MM.1S (cell line): ENCODE measurements around the gene NSD2.

Experiments
- DNase-seq: peaks from one replicate; pipeline ENCODE4 v3.0.0-alpha.2; 2015
- H2AFZ ChIP-seq: fragments of 300-600 bp; sonication (generic); 2 replicates; pipeline ENCODE4 v1.6.0; 2016; ENCODE audit warnings: antibody characterized with exemption, low read length
- H3F3A ChIP-seq: fragments of 300-600 bp; sonication (generic); 2 replicates; pipeline ENCODE4 v1.6.1; 2016; ENCODE audit warnings: mild to moderate bottlenecking, antibody characterized with exemption, low read length, moderate library complexity, mixed read lengths; ENCODE audit not compliant: insufficient read depth
- H3K27ac ChIP-seq: fragments of 300-600 bp; sonication (generic); 2 replicates; pipeline ENCODE4 v1.5.1; 2016; ENCODE audit warnings: mild to moderate bottlenecking, low read length
- H3K27me3 ChIP-seq: fragments of 300-600 bp; sonication (generic); replicated peaks from 2 replicates; pipeline ENCODE4 v1.6.0; 2016; ENCODE audit warnings: low read length; ENCODE audit not compliant: insufficient read depth
- H3K36me3 ChIP-seq: fragments of 300-600 bp; sonication (generic); replicated peaks from 2 replicates; pipeline ENCODE4 v1.6.1; 2016; ENCODE audit warnings: mild to moderate bottlenecking, low read length, mixed read lengths; ENCODE audit not compliant: insufficient read depth
- H3K4me1 ChIP-seq: fragments of 300-600 bp; sonication (generic); 2 replicates; pipeline ENCODE4 v1.6.1; 2016; ENCODE audit warnings: low read length, mixed read lengths
- H3K4me2 ChIP-seq: fragments of 300-600 bp; sonication (generic); 2 replicates; pipeline ENCODE4 v1.6.0; 2016; ENCODE audit warnings: low read depth, low read length
- H3K4me3 ChIP-seq: fragments of 300-600 bp; sonication (generic); 2 replicates; pipeline ENCODE4 v1.5.1; 2016; ENCODE audit warnings: low read length, mixed read lengths
- H3K79me2 ChIP-seq: fragments of 300-600 bp; sonication (generic); 2 replicates; pipeline ENCODE4 v1.6.1; 2016; ENCODE audit warnings: mixed run types, low read length, mixed read lengths
- H3K9ac ChIP-seq: fragments of 300-600 bp; sonication (generic); 2 replicates; pipeline ENCODE4 v1.6.1; 2016; ENCODE audit warnings: low read length, mixed read lengths
- H3K9me2 ChIP-seq: fragments of 300-600 bp; sonication (generic); replicated peaks from 2 replicates; pipeline ENCODE4 v1.6.1; 2016; ENCODE audit warnings: mild to moderate bottlenecking, low read length, mixed read lengths; ENCODE audit not compliant: insufficient read depth
- H3K9me3 ChIP-seq: fragments of 300-600 bp; sonication (generic); replicated peaks from 2 replicates; pipeline ENCODE4 v1.6.1; 2016; ENCODE audit warnings: mild to moderate bottlenecking, low read length, mixed read lengths; ENCODE audit not compliant: insufficient read depth
- H4K20me1 ChIP-seq: fragments of 300-600 bp; sonication (generic); 2 replicates; pipeline ENCODE4 v1.6.1; 2016; ENCODE audit warnings: mild to moderate bottlenecking, low read length, moderate library complexity, mixed read lengths; ENCODE audit not compliant: insufficient read depth
- EZH2 ChIP-seq: fragments of 300-600 bp; sonication (generic); optimal IDR thresholded peaks from 2 replicates; pipeline ENCODE3; 2017; ENCODE audit warnings: low read depth, mild to moderate bottlenecking, antibody characterized with exemption, low read length, mixed read lengths
- EZH2phosphoT487 ChIP-seq: fragments of 300-600 bp; sonication (generic); IDR thresholded peaks from 2 replicates; pipeline ENCODE4 v1.6.1; 2018; ENCODE audit warnings: antibody characterized with exemption, low read length
- TF ChIP-seq, protein P1 (sequence below): fragments of 300-600 bp; sonication (generic); IDR thresholded peaks from 2 replicates; pipeline ENCODE4 v1.5.1; 2016; ENCODE audit warnings: antibody characterized with exemption, low read length, mixed read lengths

NSD2 gene

DNA sequence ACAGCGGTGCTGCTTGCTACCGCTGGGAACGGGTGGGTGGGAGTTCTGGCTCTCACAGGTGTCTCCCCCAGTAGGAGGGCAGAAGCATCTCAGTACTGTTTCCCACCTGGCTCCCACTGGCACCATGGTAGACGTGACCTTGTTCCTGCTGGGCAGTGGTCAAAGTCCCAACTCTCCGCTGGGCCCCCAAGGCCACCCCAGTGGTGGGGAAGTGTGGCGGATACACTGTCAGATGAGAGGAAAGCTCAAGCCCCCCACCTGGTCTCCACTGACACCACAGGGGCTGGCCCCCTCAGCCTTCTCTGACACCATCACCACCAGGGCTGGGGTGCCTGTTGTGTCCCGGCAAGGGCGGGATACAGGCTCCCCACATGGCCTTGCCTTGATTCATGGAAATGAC, 39.9 kb upstream of the NSD2 start:
- Histone ChIP-seq H3K9ac (no peak overlapping the region), H3K4me1 (no peaks in the 10 kb centered on the region), H3K4me3 (no peak overlapping the region), H3K79me2 (no peaks in the 10 kb centered on the region), H3K9me2 (no peaks in the 10 kb centered on the region), H3K27me3 (no peaks in the 10 kb centered on the region), H3K4me2 (no peak overlapping the region), H4K20me1 (no peaks in the 10 kb centered on the region), H3F3A (no peaks in the 10 kb centered on the region), H3K27ac (no peak overlapping the region), H3K36me3 (no peaks in the 10 kb centered on the region; the same call in 1 of the 2 replicates), H2AFZ (no peak overlapping the region), H3K9me3 (no peaks in the 10 kb centered on the region)
- no peak for DNase-seq
- TF ChIP-seq, protein P1, sequence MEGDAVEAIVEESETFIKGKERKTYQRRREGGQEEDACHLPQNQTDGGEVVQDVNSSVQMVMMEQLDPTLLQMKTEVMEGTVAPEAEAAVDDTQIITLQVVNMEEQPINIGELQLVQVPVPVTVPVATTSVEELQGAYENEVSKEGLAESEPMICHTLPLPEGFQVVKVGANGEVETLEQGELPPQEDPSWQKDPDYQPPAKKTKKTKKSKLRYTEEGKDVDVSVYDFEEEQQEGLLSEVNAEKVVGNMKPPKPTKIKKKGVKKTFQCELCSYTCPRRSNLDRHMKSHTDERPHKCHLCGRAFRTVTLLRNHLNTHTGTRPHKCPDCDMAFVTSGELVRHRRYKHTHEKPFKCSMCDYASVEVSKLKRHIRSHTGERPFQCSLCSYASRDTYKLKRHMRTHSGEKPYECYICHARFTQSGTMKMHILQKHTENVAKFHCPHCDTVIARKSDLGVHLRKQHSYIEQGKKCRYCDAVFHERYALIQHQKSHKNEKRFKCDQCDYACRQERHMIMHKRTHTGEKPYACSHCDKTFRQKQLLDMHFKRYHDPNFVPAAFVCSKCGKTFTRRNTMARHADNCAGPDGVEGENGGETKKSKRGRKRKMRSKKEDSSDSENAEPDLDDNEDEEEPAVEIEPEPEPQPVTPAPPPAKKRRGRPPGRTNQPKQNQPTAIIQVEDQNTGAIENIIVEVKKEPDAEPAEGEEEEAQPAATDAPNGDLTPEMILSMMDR = no peak
- TF ChIP-seq EZH2phosphoT487 (no peak), EZH2 (no peak)

DNA sequence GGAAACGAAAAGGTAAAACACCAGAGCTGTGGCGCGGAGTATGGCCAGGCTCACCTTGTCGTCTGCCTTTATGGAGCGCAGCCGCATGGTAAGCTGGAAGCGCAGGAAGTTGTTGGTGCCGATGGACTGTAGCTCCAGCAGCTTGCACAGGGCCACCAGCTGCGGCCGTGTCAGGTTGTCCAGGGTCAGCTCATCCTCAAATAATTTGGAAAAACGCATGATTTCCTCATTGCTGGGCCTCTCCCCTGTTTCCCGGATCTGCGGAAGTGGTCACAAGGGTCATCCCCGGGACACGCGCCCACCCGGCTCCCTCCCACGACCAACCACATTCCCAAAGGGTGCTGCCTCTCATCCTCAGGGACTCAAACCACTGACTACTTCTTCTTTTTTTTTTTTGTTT, 38.5 kb upstream of the NSD2 start:
- no peak for TF ChIP-seq EZH2
- TF ChIP-seq, protein P1 = no peak
- no peak for TF ChIP-seq EZH2phosphoT487
- H3K4me2 ChIP-seq = no peak overlapping the region

DNA sequence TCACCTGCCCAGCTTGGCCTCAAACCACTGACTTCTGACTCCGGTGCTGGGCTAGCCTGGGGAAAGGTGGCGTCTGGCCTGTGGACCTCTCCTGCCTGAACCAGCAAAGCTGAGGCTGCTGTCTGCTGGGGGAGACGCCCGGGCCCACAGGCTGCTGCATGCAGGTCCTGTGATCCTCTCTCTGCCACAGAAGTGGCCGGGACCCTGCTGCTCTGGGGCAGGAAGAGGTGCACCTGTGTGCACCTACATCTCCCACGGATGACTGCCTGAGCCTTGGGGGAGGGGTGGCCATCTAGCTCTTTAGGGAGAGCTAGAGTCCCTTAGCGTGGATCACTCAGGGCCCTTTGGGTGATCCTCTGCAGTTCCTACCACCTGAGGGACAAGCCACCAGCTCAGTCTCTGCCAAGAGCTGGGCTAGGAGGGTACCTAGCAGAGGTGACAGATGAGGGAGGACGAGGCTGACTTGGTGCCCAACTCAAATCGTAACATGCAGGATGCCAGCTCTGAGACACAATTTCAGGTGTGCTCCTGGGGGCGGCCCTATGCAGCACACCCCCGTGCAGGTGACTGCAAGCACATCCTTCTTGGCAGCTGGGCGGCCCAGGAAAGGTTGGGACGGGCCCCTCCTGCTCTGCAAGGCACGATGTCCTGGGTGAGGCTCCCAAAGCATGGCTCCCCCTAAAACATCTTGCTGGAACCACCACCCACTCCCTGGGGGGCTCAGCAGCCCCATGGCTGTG, 37.7 kb upstream of the NSD2 start:
- Histone ChIP-seq H3K4me1 (no peaks in the 10 kb centered on the region), H3K9me3 (no peaks in the 10 kb centered on the region), H3K27me3 (no peaks in the 10 kb centered on the region), H3K79me2 (no peaks in the 10 kb centered on the region), H3K9ac (no peak overlapping the region), H3K9me2 (no peaks in the 10 kb centered on the region), H4K20me1 (no peaks in the 10 kb centered on the region), H3K36me3 (no peaks in the 10 kb centered on the region; the same call in 1 of the 2 replicates), H2AFZ (no peak overlapping the region), H3K4me2 (no peak overlapping the region), H3K4me3 (no peak overlapping the region), H3F3A (no peaks in the 10 kb centered on the region), H3K27ac (no peak overlapping the region)
- no peak for DNase-seq
- TF ChIP-seq, protein P1 = no peak
- TF ChIP-seq EZH2 (no peak), EZH2phosphoT487 (no peak)

More for the DNA sequence above, 38.5 kb upstream of the NSD2 start:
- no peak overlapping the region for H3K4me3 ChIP-seq
- no peaks in the 10 kb centered on the region for H3K27me3 ChIP-seq
- no peaks in the 10 kb centered on the region; the same call in 1 of the 2 replicates for H3K36me3 ChIP-seq
- H3K4me1 ChIP-seq = no peaks in the 10 kb centered on the region
- no peaks in the 10 kb centered on the region for H4K20me1 ChIP-seq
- H3K9me3 ChIP-seq = no peaks in the 10 kb centered on the region
- no peaks in the 10 kb centered on the region for H3F3A ChIP-seq
- H2AFZ ChIP-seq = no peak overlapping the region
- H3K79me2 ChIP-seq = no peaks in the 10 kb centered on the region
- H3K9ac ChIP-seq = no peak overlapping the region
- no peak for DNase-seq
- no peaks in the 10 kb centered on the region for H3K9me2 ChIP-seq
- no peak overlapping the region for H3K27ac ChIP-seq
